DOHH2 (cell line): Measurements from ENCODE around the gene NUP62.

Experiments
- H3F3A ChIP-seq: fragments of 200-600 bp; sonication (generic), shearing (Covaris generic); 2 replicates; pipeline ENCODE4 v1.6.0; 2016; ENCODE audit warnings: antibody characterized with exemption, mild to moderate bottlenecking; ENCODE audit not compliant: control insufficient read depth, insufficient read depth
- H3K27ac ChIP-seq: fragments of 200-600 bp; sonication (generic); 2 replicates; pipeline ENCODE4 v1.5.1; 2014; ENCODE audit warnings: low read depth, mild to moderate bottlenecking, low read length, moderate library complexity
- H3K27me3 ChIP-seq: fragments of 200-600 bp; sonication (generic); 2 replicates; pipeline ENCODE4 v1.6.1; 2014; ENCODE audit warnings: mild to moderate bottlenecking, low read length, mixed read lengths; ENCODE audit not compliant: control insufficient read depth
- H3K36me3 ChIP-seq: fragments of 200-600 bp; sonication (generic); 2 replicates; pipeline ENCODE4 v1.6.1; 2014; ENCODE audit warnings: mild to moderate bottlenecking, low read length, moderate library complexity, mixed read lengths; ENCODE audit not compliant: control insufficient read depth
- H3K4me1 ChIP-seq: fragments of 200-600 bp; sonication (generic); 2 replicates; pipeline ENCODE4 v1.6.1; 2014; ENCODE audit warnings: mild to moderate bottlenecking, low read length, mixed read lengths; ENCODE audit not compliant: control insufficient read depth
- H3K4me2 ChIP-seq: fragments of 200-600 bp; sonication (generic); 2 replicates; pipeline ENCODE4 v1.6.0; 2014; ENCODE audit warnings: mild to moderate bottlenecking, low read length, moderate library complexity
- H3K4me3 ChIP-seq: fragments of 200-600 bp; sonication (generic); 2 replicates; pipeline ENCODE4 v1.5.1; 2014; ENCODE audit warnings: mild to moderate bottlenecking, low read length, mixed read lengths
- H3K79me2 ChIP-seq: fragments of 200-600 bp; sonication (generic); 2 replicates; pipeline ENCODE4 v1.6.1; 2014; ENCODE audit warnings: mild to moderate bottlenecking, low read length, mixed read lengths; ENCODE audit not compliant: control insufficient read depth
- H3K9me2 ChIP-seq: fragments of 200-600 bp; sonication (generic); replicated peaks from 2 replicates; pipeline ENCODE4 v1.6.1; 2014; ENCODE audit warnings: mild to moderate bottlenecking, low read length, mixed read lengths; ENCODE audit not compliant: control insufficient read depth
- H3K9me3 ChIP-seq: fragments of 200-600 bp; sonication (generic); 2 replicates; pipeline ENCODE4 v1.6.1; 2014; ENCODE audit warnings: antibody characterized with exemption, low read length, mixed read lengths; ENCODE audit not compliant: control insufficient read depth, insufficient read depth
- H4K20me1 ChIP-seq: fragments of 200-600 bp; sonication (generic); 2 replicates; pipeline ENCODE4 v1.6.0; 2014; ENCODE audit warnings: low read depth, mild to moderate bottlenecking, antibody characterized with exemption, low read length, moderate library complexity; ENCODE audit not compliant: control insufficient read depth, insufficient read depth
- EZH2phosphoT487 ChIP-seq: fragments of 200-600 bp; sonication (generic); IDR thresholded peaks from 2 replicates; pipeline ENCODE4 v1.6.1; 2017; ENCODE audit warnings: borderline replicate concordance, mild to moderate bottlenecking, antibody characterized with exemption, low read length, moderate library complexity, mixed read lengths
- TF ChIP-seq, protein P1 (sequence below): fragments of 200-600 bp; sonication (generic); IDR thresholded peaks from one replicate; pipeline ENCODE4 v1.5.1; 2014; ENCODE audit warnings: antibody characterized with exemption, mild to moderate bottlenecking, low read depth, low read length; ENCODE audit not compliant: poor library complexity, severe bottlenecking

Gene NUP62

DNA sequence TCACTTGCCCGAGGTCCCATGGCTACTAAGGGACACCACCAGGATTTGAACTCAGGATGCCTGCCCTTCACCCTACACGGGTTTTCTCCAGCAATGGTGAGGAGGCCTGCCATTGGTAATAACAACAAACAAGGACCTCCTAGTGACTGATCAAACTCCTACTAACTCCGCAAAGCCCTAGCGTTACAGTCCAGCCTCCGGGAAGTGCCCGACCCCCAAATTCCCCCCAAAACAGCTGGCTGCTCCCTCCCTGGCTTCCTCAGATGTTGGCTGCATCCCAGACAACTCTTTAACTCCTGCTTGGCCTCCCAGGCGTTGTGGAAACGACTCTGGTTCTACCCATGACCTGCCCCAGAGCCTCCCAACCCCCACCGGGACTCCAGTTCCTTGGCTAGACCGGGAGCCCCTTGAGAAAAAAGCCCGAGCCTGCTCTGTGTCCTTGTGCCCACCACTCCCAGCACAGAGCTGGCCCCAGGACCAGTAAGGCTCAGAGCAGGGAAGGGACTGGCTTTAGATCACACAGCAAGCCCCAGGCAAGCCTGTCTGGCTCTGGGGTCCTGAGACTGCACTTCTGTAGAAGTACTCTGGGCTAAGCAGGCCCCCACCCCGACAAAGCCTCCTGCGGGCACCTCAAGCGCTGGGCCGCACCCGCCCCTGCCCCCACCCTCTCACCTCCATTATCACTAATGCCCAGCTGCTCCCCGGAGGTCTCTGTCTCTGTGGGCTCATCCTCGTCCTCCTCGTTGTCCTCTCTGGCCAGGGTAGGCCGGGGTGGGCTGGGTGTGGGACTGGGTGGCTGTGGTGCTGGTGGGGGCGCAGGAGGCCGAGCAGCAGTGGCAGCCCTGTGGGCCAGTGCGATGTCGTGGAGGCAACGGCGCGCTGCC is 56.8 kb downstream of the NUP62 start:
- Histone ChIP-seq H3K4me1 (peaks cover 37% of the 10 kb centered on the region), H4K20me1 (no peaks in the 10 kb centered on the region), H3K36me3 (peaks cover 10% of the 10 kb centered on the region), H3K9me3 (no peaks in the 10 kb centered on the region), H3F3A (peaks cover 11% of the 10 kb centered on the region), H3K4me2 (no peak overlapping the region), H3K9me2 (no peaks in the 10 kb centered on the region), H3K79me2 (peaks cover 30% of the 10 kb centered on the region), H3K4me3 (no peak overlapping the region), H3K27me3 (no peaks in the 10 kb centered on the region), H3K27ac (no peak overlapping the region)
- TF ChIP-seq EZH2phosphoT487: no peak
- TF ChIP-seq, protein P1, sequence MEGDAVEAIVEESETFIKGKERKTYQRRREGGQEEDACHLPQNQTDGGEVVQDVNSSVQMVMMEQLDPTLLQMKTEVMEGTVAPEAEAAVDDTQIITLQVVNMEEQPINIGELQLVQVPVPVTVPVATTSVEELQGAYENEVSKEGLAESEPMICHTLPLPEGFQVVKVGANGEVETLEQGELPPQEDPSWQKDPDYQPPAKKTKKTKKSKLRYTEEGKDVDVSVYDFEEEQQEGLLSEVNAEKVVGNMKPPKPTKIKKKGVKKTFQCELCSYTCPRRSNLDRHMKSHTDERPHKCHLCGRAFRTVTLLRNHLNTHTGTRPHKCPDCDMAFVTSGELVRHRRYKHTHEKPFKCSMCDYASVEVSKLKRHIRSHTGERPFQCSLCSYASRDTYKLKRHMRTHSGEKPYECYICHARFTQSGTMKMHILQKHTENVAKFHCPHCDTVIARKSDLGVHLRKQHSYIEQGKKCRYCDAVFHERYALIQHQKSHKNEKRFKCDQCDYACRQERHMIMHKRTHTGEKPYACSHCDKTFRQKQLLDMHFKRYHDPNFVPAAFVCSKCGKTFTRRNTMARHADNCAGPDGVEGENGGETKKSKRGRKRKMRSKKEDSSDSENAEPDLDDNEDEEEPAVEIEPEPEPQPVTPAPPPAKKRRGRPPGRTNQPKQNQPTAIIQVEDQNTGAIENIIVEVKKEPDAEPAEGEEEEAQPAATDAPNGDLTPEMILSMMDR: no peak

DNA sequence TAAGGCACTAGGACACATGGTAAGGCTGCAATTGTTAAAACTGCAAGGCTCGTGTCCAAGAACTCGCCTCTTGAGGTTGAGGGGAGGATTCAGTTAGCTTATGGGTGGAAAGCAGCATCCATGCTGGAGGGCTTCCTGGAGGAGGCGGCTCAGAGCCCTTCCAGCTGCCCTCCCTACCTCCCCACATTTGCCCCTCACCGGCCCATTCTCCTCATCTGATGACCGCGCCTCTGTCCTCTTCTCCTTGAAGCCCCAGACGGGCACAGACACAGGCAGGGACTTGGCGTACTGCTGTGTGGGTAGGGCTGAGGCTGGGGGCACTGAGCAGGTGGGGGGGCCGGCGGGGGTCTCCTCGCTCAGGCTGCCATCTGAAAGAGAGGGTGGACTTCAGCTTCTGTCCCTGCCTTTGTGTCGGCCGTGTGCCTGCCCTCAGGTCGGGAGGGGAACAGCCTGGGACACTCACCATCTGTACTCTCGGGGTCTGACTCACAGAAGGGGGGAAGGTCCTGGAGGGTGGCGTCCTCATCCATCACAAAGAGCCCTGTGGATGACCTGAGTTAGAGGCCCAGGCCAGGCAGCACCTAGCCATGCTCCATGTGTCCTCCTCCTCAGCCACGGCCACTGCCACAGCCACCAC is 57.8 kb downstream of the NUP62 start:
- TF ChIP-seq EZH2phosphoT487: no peak
- TF ChIP-seq, protein P1: no peak
- peaks cover 39% of the 10 kb centered on the region for H3K4me1 ChIP-seq
- no peaks in the 10 kb centered on the region for H3K27me3 ChIP-seq
- H3K9me2 ChIP-seq: no peaks in the 10 kb centered on the region
- H3K9me3 ChIP-seq: no peaks in the 10 kb centered on the region
- H3K36me3 ChIP-seq: peaks cover 11% of the 10 kb centered on the region
- H3K27ac ChIP-seq: no peak overlapping the region
- H3F3A ChIP-seq: peaks cover 11% of the 10 kb centered on the region
- H4K20me1 ChIP-seq: 0 out of 2 replicates have a peak, but pooled peaks cover under 1% of the 10 kb centered on the region
- H3K4me3 ChIP-seq: no peak overlapping the region
- H3K4me2 ChIP-seq: no peak overlapping the region
- peaks cover 36% of the 10 kb centered on the region for H3K79me2 ChIP-seq

DNA sequence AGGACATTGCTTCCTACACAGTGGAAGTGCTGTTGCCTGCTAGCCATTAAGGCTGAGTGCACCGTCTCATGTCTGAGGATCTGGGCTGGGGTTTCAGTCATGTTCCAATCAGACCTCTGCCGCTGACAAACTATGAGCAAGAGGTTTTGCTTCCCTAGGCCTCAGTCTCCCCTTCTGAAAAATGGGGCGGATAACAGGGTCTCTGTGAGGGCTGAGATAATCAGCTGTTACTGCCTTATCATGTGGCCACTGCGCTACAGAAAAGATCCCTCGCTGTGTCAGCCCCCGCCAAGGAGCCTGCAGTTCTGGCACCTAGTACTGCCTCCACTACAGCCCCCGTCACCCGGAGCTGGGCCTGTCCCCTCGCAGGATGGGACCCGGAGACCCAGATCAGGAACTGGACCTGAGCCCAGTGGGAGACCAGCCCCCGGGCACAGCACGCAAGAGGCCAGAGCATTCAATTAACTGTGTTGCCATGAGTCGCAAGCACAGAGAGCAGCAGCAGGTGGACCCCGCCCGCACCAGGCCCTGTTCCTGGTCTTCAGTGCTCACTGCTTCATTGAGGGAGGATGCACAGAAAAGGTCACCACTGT is 58.9 kb downstream of the NUP62 start:
- H3K9me2 ChIP-seq: no peaks in the 10 kb centered on the region
- peaks cover 11% of the 10 kb centered on the region for H3F3A ChIP-seq
- peak overlapping the region; percentile 71 for H3K4me2 ChIP-seq
- no peaks in the 10 kb centered on the region for H3K27me3 ChIP-seq
- TF ChIP-seq EZH2phosphoT487: no peak
- TF ChIP-seq, protein P1: no peak
- H3K9me3 ChIP-seq: no peaks in the 10 kb centered on the region
- H4K20me1 ChIP-seq: 0 out of 2 replicates have a peak, but pooled peaks cover 5% of the 10 kb centered on the region
- H3K4me1 ChIP-seq: peaks cover 46% of the 10 kb centered on the region
- H3K4me3 ChIP-seq: peak overlapping the region; percentile 75
- H3K36me3 ChIP-seq: peaks cover 12% of the 10 kb centered on the region
- peaks cover 37% of the 10 kb centered on the region for H3K79me2 ChIP-seq
- peak overlapping the region; percentile 43; the same call in 1 of the 2 replicates for H3K27ac ChIP-seq
